ES-I3 (cell line): ENCODE measurements around the gene MED14.
A peak's percentile ranks its signal among the peaks of the same experiment; 100 is the strongest.

ENCODE experiments used
- H3K36me3 ChIP-seq: 2 replicates; pipeline ENCODE4 v1.6.1; 2013; ENCODE audit warnings: mild to moderate bottlenecking, low read length, control low read depth, moderate library complexity; ENCODE audit not compliant: insufficient read depth
- H3K4me1 ChIP-seq: 2 replicates; pipeline ENCODE4 v1.6.1; 2013; ENCODE audit warnings: mild to moderate bottlenecking, control low read depth, low read length; ENCODE audit not compliant: insufficient read depth
- H3K9ac ChIP-seq: 2 replicates; pipeline ENCODE4 v1.6.1; 2013; ENCODE audit warnings: low read depth, mild to moderate bottlenecking, low read length, moderate library complexity
- H3K9me3 ChIP-seq: 2 replicates; pipeline ENCODE4 v1.6.1; 2013; ENCODE audit warnings: mild to moderate bottlenecking, low read length, moderate library complexity; ENCODE audit not compliant: control insufficient read depth, insufficient read depth

The MED14 gene

GRCh38 chrX:40663078-40663740 is 72.1 kb downstream of the MED14 start:
- peaks cover 4% of the 10 kb centered on the region; the same call in 1 of the 2 replicates for H3K4me1 ChIP-seq
- peaks cover 10% of the 10 kb centered on the region for H3K36me3 ChIP-seq
- H3K9me3 ChIP-seq: no peaks in the 10 kb centered on the region
- H3K9ac ChIP-seq: no peak overlapping the region

DNA sequence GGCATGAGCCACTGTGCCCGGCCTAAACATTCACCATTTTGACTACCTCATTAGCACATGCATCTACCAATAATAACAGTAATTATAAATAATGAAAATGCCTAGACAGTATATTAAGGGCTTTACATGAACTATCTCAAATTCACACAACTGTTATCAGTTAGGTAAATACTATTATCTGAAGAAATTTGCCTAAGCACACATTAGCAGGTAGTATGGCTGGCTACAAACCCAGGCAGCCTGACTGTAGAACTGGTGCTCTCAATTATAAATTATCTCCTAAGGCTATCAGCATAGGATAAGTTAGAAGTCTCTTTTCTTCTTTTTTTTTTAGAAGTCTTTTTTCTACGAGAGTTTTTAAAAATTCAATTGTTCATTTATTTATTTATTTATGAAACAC is 73.9 kb downstream of the MED14 start:
- H3K36me3 ChIP-seq: peaks cover 12% of the 10 kb centered on the region
- H3K9me3 ChIP-seq: no peaks in the 10 kb centered on the region
- H3K9ac ChIP-seq: no peak overlapping the region
- peaks cover 4% of the 10 kb centered on the region; the same call in 1 of the 2 replicates for H3K4me1 ChIP-seq

DNA sequence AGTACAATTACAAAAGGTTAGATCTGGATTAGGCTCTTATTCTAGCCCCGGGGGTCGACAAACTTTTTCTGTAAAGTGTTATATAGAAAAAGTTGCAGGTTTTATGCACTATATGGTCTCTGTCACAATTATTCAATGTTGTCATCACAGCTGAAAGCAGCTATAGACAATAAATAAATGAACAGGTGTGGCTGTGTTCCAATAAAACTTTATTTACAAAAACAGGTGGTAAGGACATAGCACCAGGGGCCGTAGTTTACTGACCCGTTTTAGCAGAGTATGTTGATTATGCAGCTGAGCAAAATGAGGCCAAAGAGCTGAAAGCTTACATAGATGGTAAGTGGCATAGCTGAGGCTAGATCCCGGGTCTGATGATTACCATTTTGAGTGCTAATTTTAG is 75.0 kb downstream of the MED14 start:
- peaks cover 4% of the 10 kb centered on the region; the same call in 1 of the 2 replicates for H3K4me1 ChIP-seq
- H3K9ac ChIP-seq: no peak overlapping the region
- H3K36me3 ChIP-seq: peaks cover 13% of the 10 kb centered on the region
- no peaks in the 10 kb centered on the region for H3K9me3 ChIP-seq

- Histone ChIP-seq H3K36me3 (peaks cover 10% of the 10 kb centered on the region; the same call in 1 of the 2 replicates), H3K4me1 (no peaks in the 10 kb centered on the region), H3K9me3 (no peaks in the 10 kb centered on the region), H3K9ac (no peak overlapping the region)
Observed at GRCh38 chrX:40653535-40653934, 81.8 kb downstream of the MED14 start.

- Histone ChIP-seq H3K4me1 (no peaks in the 10 kb centered on the region), H3K9me3 (no peaks in the 10 kb centered on the region), H3K9ac (no peak overlapping the region), H3K36me3 (peaks cover 10% of the 10 kb centered on the region; the same call in 1 of the 2 replicates)
Observed at GRCh38 chrX:40652664-40653063, 82.7 kb downstream of the MED14 start.

- Histone ChIP-seq H3K9ac (no peak overlapping the region), H3K36me3 (peaks cover 6% of the 10 kb centered on the region; the same call in 1 of the 2 replicates), H3K4me1 (no peaks in the 10 kb centered on the region), H3K9me3 (no peaks in the 10 kb centered on the region)
Observed at GRCh38 chrX:40651620-40652223, 83.6 kb downstream of the MED14 start.

- Histone ChIP-seq H3K9me3 (no peaks in the 10 kb centered on the region), H3K4me1 (no peaks in the 10 kb centered on the region), H3K9ac (peak within 1 kb of the TSS; percentile 72), H3K36me3 (no peaks in the 10 kb centered on the region)
Observed at GRCh38 chrX:40647307-40648197, 87.8 kb downstream of the MED14 start, which contains the start of gene CXorf38. Gene CXorf38 (minus strand): TSS chrX:40647561. CDS start chrX:40647520, 41 bp downstream.

GRCh38 chrX:40646489-40647306 is 88.6 kb downstream of the MED14 start:
- H3K9me3 ChIP-seq: no peaks in the 10 kb centered on the region
- H3K4me1 ChIP-seq: no peaks in the 10 kb centered on the region
- H3K9ac ChIP-seq: peak overlapping the region; percentile 72
- H3K36me3 ChIP-seq: no peaks in the 10 kb centered on the region

- no peaks in the 10 kb centered on the region for H3K36me3 ChIP-seq
- no peak overlapping the region for H3K9ac ChIP-seq
- no peaks in the 10 kb centered on the region for H3K9me3 ChIP-seq
- no peaks in the 10 kb centered on the region for H3K4me1 ChIP-seq
Observed at GRCh38 chrX:40644821-40645358, 90.5 kb downstream of the MED14 start.

GRCh38 chrX:40644176-40644575 is 91.2 kb downstream of the MED14 start:
- Histone ChIP-seq H3K9ac (no peak overlapping the region), H3K36me3 (no peaks in the 10 kb centered on the region)

GRCh38 chrX:40637687-40638086 is 97.7 kb downstream of the MED14 start:
- Histone ChIP-seq H3K4me1 (no peaks in the 10 kb centered on the region), H3K9me3 (no peaks in the 10 kb centered on the region), H3K36me3 (peaks cover 5% of the 10 kb centered on the region; the same call in 1 of the 2 replicates), H3K9ac (no peak overlapping the region)

More at GRCh38 chrX:40644176-40644575, 91.2 kb downstream of the MED14 start:
- no peaks in the 10 kb centered on the region for H3K4me1 ChIP-seq
- no peaks in the 10 kb centered on the region for H3K9me3 ChIP-seq

DNA sequence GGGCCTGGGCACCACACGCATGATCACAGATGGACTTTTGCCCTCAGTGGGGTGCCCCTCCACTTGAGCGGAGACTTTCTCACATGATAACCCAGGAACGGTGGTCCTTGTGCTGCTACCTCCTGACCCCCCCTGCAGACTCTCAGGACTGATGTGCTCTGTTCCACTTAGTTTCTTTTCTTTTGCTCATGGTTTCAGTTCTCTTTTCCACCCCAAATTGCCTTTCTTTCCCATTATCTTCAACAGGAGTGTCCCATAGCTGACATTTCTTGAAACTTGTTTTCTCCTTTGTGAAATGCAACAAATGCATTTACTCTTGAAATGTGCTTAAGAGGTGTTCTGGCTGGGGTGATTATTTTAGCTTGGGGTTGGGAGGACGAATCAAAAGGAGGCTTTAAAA is 103.1 kb downstream of the MED14 start:
- peaks cover 5% of the 10 kb centered on the region; the same call in 1 of the 2 replicates for H3K36me3 ChIP-seq
- H3K9me3 ChIP-seq: no peaks in the 10 kb centered on the region
- no peaks in the 10 kb centered on the region for H3K4me1 ChIP-seq
- H3K9ac ChIP-seq: no peak overlapping the region

- Histone ChIP-seq H3K9ac (no peak overlapping the region), H3K36me3 (peaks cover 2% of the 10 kb centered on the region; the same call in 1 of the 2 replicates), H3K4me1 (no peaks in the 10 kb centered on the region), H3K9me3 (no peaks in the 10 kb centered on the region)
Observed at GRCh38 chrX:40628506-40628905, 106.8 kb downstream of the MED14 start.
